ENCODE results near the gene TNRC6B.
"Not testable (repeated sequence)": the region's sequence is repeated elsewhere in the genome, so short reads cannot be mapped to it uniquely, and the experiment has no call there.

The TNRC6B gene

GRCh38 chr22:40177738-40178416, at the start of gene TNRC6B:
TSS of gene TNRC6B (plus strand) at chr22:40177925. CDS start at chr22:40178136, 211 bp downstream.
- H3K4me3 Mint-ChIP-seq: peak within 1 kb of the TSS; percentile 89
- H3K36me3 Mint-ChIP-seq: no peaks in the 10 kb centered on the region
- H3K9me3 Mint-ChIP-seq: no peaks in the 10 kb centered on the region
- peaks cover 62% of the 10 kb centered on the region for H3K4me1 Mint-ChIP-seq
- peak within 1 kb of the TSS; percentile 93 for H3K27ac Mint-ChIP-seq
- H3K27me3 Mint-ChIP-seq: no peaks in the 10 kb centered on the region

- Mint-ChIP-seq H3K4me3 (no peak overlapping the region), H3K36me3 (peaks cover 24% of the 10 kb centered on the region)
Measured at GRCh38 chr22:40128989-40129388, 48.7 kb upstream of the TNRC6B start.

GRCh38 chr22:40137132-40137531, 40.6 kb upstream of the TNRC6B start:
- Mint-ChIP-seq H3K27me3 (no peaks in the 10 kb centered on the region), H3K9me3 (no peaks in the 10 kb centered on the region), H3K27ac (peak overlapping the region; percentile 48), H3K4me1 (peaks cover 22% of the 10 kb centered on the region), H3K36me3 (peaks cover 9% of the 10 kb centered on the region), H3K4me3 (no peak overlapping the region)

More at GRCh38 chr22:40128989-40129388, 48.7 kb upstream of the TNRC6B start:
- no peaks in the 10 kb centered on the region for H3K9me3 Mint-ChIP-seq
- H3K27me3 Mint-ChIP-seq: no peaks in the 10 kb centered on the region
- peak overlapping the region; percentile 36 for H3K27ac Mint-ChIP-seq
- peaks cover 28% of the 10 kb centered on the region for H3K4me1 Mint-ChIP-seq

GRCh38 chr22:40138866-40139265, 38.9 kb upstream of the TNRC6B start:
- Mint-ChIP-seq H3K27ac (no peak overlapping the region), H3K4me1 (peaks cover 18% of the 10 kb centered on the region), H3K27me3 (no peaks in the 10 kb centered on the region), H3K36me3 (peaks cover 7% of the 10 kb centered on the region), H3K9me3 (no peaks in the 10 kb centered on the region), H3K4me3 (no peak overlapping the region)

- H3K4me3 Mint-ChIP-seq: no peak overlapping the region
- peaks cover 24% of the 10 kb centered on the region for H3K4me1 Mint-ChIP-seq
- peak overlapping the region; percentile 30 for H3K27ac Mint-ChIP-seq
- H3K27me3 Mint-ChIP-seq: no peaks in the 10 kb centered on the region
- H3K9me3 Mint-ChIP-seq: no peaks in the 10 kb centered on the region
- peaks cover 5% of the 10 kb centered on the region for H3K36me3 Mint-ChIP-seq
Measured at GRCh38 chr22:40147388-40148176, 30.1 kb upstream of the TNRC6B start.

GRCh38 chr22:40153192-40153591, 24.5 kb upstream of the TNRC6B start:
- Mint-ChIP-seq H3K27me3 (no peaks in the 10 kb centered on the region), H3K27ac (peak overlapping the region; percentile 26), H3K4me1 (peaks cover 36% of the 10 kb centered on the region), H3K9me3 (no peaks in the 10 kb centered on the region), H3K36me3 (no peaks in the 10 kb centered on the region), H3K4me3 (no peak overlapping the region)

- no peaks in the 10 kb centered on the region for H3K27me3 Mint-ChIP-seq
- H3K27ac Mint-ChIP-seq: no peak overlapping the region
- H3K9me3 Mint-ChIP-seq: no peaks in the 10 kb centered on the region
- no peak overlapping the region for H3K4me3 Mint-ChIP-seq
- peaks cover 36% of the 10 kb centered on the region for H3K4me1 Mint-ChIP-seq
- no peaks in the 10 kb centered on the region for H3K36me3 Mint-ChIP-seq
Measured at GRCh38 chr22:40153705-40154104, 24.0 kb upstream of the TNRC6B start.

- H3K4me1 Mint-ChIP-seq: peaks cover 31% of the 10 kb centered on the region
- H3K36me3 Mint-ChIP-seq: no peaks in the 10 kb centered on the region
- H3K4me3 Mint-ChIP-seq: no peak overlapping the region
- H3K27ac Mint-ChIP-seq: peak overlapping the region; percentile 71
- no peaks in the 10 kb centered on the region for H3K9me3 Mint-ChIP-seq
- no peaks in the 10 kb centered on the region for H3K27me3 Mint-ChIP-seq
Measured at GRCh38 chr22:40156001-40156516, 21.7 kb upstream of the TNRC6B start.

- H3K36me3 Mint-ChIP-seq, H3K27me3 Mint-ChIP-seq, H3K27ac Mint-ChIP-seq, H3K9me3 Mint-ChIP-seq, H3K4me3 Mint-ChIP-seq: not testable (repeated sequence)
- peaks cover 34% of the 10 kb centered on the region for H3K4me1 Mint-ChIP-seq
Measured at GRCh38 chr22:40156682-40157081, 21.0 kb upstream of the TNRC6B start.

- no peaks in the 10 kb centered on the region for H3K27me3 Mint-ChIP-seq
- H3K4me3 Mint-ChIP-seq: no peak overlapping the region
- H3K4me1 Mint-ChIP-seq: peaks cover 32% of the 10 kb centered on the region
- H3K36me3 Mint-ChIP-seq: no peaks in the 10 kb centered on the region
- no peaks in the 10 kb centered on the region for H3K9me3 Mint-ChIP-seq
- peak overlapping the region; percentile 68 for H3K27ac Mint-ChIP-seq
Measured at GRCh38 chr22:40157330-40157945, 20.3 kb upstream of the TNRC6B start.

GRCh38 chr22:40161194-40161593, 16.5 kb upstream of the TNRC6B start:
- no peaks in the 10 kb centered on the region for H3K27me3 Mint-ChIP-seq
- H3K27ac Mint-ChIP-seq: peak overlapping the region; percentile 60
- peaks cover 7% of the 10 kb centered on the region for H3K36me3 Mint-ChIP-seq
- H3K4me3 Mint-ChIP-seq: no peak overlapping the region
- H3K9me3 Mint-ChIP-seq: no peaks in the 10 kb centered on the region
- peaks cover 19% of the 10 kb centered on the region for H3K4me1 Mint-ChIP-seq

GRCh38 chr22:40165537-40165936, 12.2 kb upstream of the TNRC6B start:
- peaks cover 13% of the 10 kb centered on the region for H3K36me3 Mint-ChIP-seq
- peaks cover 37% of the 10 kb centered on the region for H3K4me1 Mint-ChIP-seq
- not testable (repeated sequence) for H3K9me3 Mint-ChIP-seq, H3K27ac Mint-ChIP-seq, H3K27me3 Mint-ChIP-seq, H3K4me3 Mint-ChIP-seq

- Mint-ChIP-seq H3K4me3 (peak overlapping the region; percentile 36), H3K4me1 (peaks cover 66% of the 10 kb centered on the region), H3K27me3 (no peaks in the 10 kb centered on the region), H3K27ac (peak overlapping the region; percentile 93), H3K9me3 (no peaks in the 10 kb centered on the region), H3K36me3 (no peaks in the 10 kb centered on the region)
Measured at GRCh38 chr22:40175611-40176244, 2.0 kb upstream of the TNRC6B start.

- peaks cover 62% of the 10 kb centered on the region for H3K4me1 Mint-ChIP-seq
- H3K9me3 Mint-ChIP-seq: no peaks in the 10 kb centered on the region
- H3K27me3 Mint-ChIP-seq: no peaks in the 10 kb centered on the region
- H3K27ac Mint-ChIP-seq: peak overlapping the region; percentile 93
- no peaks in the 10 kb centered on the region for H3K36me3 Mint-ChIP-seq
- peak overlapping the region; percentile 89 for H3K4me3 Mint-ChIP-seq
Measured at GRCh38 chr22:40176921-40177737, 596 bp upstream of the TNRC6B start.

All from activated naive CD4-positive, alpha-beta T cell treated with anti-CD3 and anti-CD28 coated beads, Interleukin-2, amount 50 U/mL, for 24 hours (primary cell).